ENCODE data around the gene RPS16.

GRCh38 chr19:39401549-39402345 lies 34.0 kb downstream of the RPS16 start:
- no peak for TF ChIP-seq POLR2AphosphoS5 (IDR thresholded peaks at IDR 0.05; ENCODE audit: low read depth, low read length)
- no peak for TF ChIP-seq REST (IDR thresholded peaks at IDR 0.05; ENCODE audit: insufficient read depth in 1 of 2, low read depth in 2 of 2, low read length in 2 of 2)

Data from PFSK-1 (cell line).